GM06990 (cell line): ENCODE results near the gene LNP1.

Experiments
- DNase-seq: peaks from one replicate; pipeline ENCODE4 v3.0.0-alpha.2; 2011; ENCODE audit not compliant: insufficient read length; ENCODE audit errors: extremely low read depth
- H3K27me3 ChIP-seq: replicated peaks from 2 replicates; pipeline ENCODE4 v1.6.0; 2011; ENCODE audit warnings: low read length; ENCODE audit not compliant: control insufficient read depth, insufficient read depth
- H3K36me3 ChIP-seq: 2 replicates; pipeline ENCODE4 v1.5.1; 2011; ENCODE audit warnings: low read length; ENCODE audit not compliant: control insufficient read depth, insufficient read depth
- H3K4me3 ChIP-seq: replicated peaks from 2 replicates; pipeline ENCODE4 v1.5.1; 2011; ENCODE audit warnings: low read depth, mild to moderate bottlenecking, control low read depth, low read length
- TF ChIP-seq, protein P1 (sequence below): IDR thresholded peaks from 2 replicates; pipeline ENCODE4 v1.5.1; 2011; ENCODE audit warnings: low read length, control low read depth, mild to moderate bottlenecking, inconsistent platforms; ENCODE audit not compliant: insufficient read depth, poor library complexity, severe bottlenecking

Gene LNP1

GRCh38 chr3:100449214-100449613 is 47.9 kb downstream of the LNP1 start:
- H3K27me3 ChIP-seq, result no peaks in the 10 kb centered on the region
- TF ChIP-seq, protein P1, sequence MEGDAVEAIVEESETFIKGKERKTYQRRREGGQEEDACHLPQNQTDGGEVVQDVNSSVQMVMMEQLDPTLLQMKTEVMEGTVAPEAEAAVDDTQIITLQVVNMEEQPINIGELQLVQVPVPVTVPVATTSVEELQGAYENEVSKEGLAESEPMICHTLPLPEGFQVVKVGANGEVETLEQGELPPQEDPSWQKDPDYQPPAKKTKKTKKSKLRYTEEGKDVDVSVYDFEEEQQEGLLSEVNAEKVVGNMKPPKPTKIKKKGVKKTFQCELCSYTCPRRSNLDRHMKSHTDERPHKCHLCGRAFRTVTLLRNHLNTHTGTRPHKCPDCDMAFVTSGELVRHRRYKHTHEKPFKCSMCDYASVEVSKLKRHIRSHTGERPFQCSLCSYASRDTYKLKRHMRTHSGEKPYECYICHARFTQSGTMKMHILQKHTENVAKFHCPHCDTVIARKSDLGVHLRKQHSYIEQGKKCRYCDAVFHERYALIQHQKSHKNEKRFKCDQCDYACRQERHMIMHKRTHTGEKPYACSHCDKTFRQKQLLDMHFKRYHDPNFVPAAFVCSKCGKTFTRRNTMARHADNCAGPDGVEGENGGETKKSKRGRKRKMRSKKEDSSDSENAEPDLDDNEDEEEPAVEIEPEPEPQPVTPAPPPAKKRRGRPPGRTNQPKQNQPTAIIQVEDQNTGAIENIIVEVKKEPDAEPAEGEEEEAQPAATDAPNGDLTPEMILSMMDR, result no peak
- no peaks in the 10 kb centered on the region for H3K36me3 ChIP-seq
- no peak overlapping the region for H3K4me3 ChIP-seq
- no peak for DNase-seq

- H3K4me3 ChIP-seq, result no peak overlapping the region
- DNase-seq, result no peak
- no peaks in the 10 kb centered on the region for H3K27me3 ChIP-seq
- TF ChIP-seq, protein P1, result no peak
- H3K36me3 ChIP-seq, result no peaks in the 10 kb centered on the region
Measured at GRCh38 chr3:100454677-100455076, 53.3 kb downstream of the LNP1 start.

- Histone ChIP-seq H3K4me3 (no peak overlapping the region), H3K36me3 (no peaks in the 10 kb centered on the region), H3K27me3 (no peaks in the 10 kb centered on the region)
- DNase-seq, result no peak
- TF ChIP-seq, protein P1, result no peak
Measured at GRCh38 chr3:100455841-100456550, 54.7 kb downstream of the LNP1 start.

GRCh38 chr3:100456745-100457144 is 55.4 kb downstream of the LNP1 start:
- Histone ChIP-seq H3K4me3 (no peak overlapping the region), H3K27me3 (no peaks in the 10 kb centered on the region), H3K36me3 (no peaks in the 10 kb centered on the region)
- TF ChIP-seq, protein P1, result no peak
- no peak for DNase-seq

DNA sequence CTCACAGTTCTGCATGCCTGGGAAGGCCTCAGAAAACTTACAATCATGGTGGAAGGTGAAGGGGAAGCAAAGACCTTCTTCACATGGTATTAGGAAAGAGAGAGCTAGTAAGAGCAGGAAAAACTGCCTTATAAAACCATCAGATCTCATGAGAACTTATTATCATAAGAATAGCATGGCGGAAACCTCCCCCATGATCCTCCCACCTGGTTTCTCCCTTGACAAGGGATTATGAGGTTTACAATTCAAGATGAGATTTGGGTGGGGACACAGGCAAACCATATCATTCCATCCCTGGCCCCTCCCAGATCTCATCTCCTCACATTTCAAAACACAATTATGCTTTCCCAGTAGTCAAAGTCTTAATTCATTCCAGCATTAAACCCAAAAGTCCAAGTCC is 56.5 kb downstream of the LNP1 start:
- TF ChIP-seq, protein P1, result no peak
- no peaks in the 10 kb centered on the region for H3K36me3 ChIP-seq
- H3K27me3 ChIP-seq, result no peaks in the 10 kb centered on the region
- H3K4me3 ChIP-seq, result no peak overlapping the region
- no peak for DNase-seq

DNA sequence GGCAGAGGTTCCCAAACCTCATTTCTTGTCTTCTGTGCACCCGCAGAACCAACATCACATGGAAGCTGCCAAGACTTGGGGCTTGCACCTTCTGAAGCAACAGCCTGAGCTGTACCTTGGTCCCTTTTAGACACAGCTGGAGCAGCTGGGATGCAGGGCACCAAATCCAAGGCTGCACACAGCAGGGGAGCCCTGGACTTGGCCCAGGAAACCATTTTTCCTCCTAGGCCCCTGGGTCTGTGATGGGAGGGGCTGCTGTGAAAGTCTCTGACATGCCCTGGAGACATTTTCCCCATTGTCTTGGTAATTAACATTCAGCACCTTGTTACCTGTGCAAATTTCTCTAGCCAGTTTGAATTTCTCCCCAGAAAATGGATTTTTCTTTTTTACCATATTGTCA is 57.5 kb downstream of the LNP1 start:
- Histone ChIP-seq H3K4me3 (no peak overlapping the region), H3K27me3 (no peaks in the 10 kb centered on the region), H3K36me3 (no peaks in the 10 kb centered on the region)
- DNase-seq, result no peak
- TF ChIP-seq, protein P1, result no peak
